ENCODE data around the gene BRD4.
A peak's percentile ranks its signal among the peaks of the same experiment; 100 is the strongest.

BRD4 gene

DNA sequence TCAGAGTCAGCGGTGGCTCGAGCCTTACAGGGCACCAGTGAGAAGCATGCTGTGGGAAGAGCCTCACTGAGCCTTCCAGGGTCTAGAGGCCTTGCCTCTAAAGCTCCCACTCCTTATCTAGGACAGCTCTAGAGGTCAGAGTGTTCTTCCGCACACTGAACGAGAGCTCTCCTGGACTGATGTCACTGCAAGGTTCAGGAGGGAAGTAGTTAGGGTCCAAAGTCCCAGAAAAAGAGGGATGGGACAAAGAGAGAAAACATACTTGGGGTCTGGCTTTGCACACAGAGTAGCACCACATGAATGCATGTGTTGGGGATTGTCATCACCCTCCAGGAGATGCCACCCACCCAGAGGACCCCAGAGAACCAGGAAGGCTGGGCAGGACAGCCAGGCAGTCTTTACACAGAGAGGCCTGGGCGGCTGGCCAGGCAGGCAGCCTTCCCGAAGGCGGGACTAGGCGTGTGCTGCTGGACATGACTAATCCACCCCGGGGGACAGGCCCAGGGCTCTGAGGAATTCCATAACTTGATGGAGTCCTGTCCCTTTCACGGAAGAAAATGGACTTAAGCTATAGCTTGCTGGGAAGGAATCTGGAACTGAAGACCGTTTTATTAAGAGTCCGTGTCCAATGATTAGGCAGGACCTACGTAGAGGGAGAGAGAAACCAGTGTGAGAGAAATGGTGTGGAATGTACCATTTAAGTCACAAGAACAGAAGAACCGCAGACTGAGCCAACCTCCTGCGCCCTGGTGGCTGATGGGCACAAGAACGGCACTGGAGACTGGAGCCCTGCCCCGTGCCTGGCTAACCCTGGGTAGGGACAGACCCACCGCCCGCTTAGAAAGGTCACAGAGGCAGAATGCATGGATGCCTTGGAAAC, 83.5 kb downstream of the BRD4 start:
- peak; percentile 59 for DNase-seq (ENCODE audit: low spot score)

DNA sequence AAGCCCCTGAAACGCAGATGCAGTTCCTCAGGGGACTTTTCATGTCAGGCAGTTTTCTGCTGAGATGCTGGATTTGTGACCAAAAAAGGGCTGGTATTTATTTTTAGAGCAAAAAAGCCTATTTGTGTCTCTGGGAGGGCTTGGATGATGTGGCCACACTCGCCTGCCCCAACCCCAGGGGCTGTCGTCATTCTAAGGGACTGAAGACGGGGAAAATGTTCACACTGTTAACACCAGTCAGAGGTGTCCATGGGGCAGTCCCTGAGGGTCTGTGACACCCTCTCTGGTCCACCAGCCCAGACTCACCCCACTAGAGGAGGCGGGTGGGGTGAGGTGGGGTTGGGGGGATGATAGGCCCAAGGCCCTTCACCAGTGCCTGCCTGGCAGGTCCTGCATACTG, 84.2 kb downstream of the BRD4 start:
- no peak for DNase-seq (ENCODE audit: low spot score)

DNA sequence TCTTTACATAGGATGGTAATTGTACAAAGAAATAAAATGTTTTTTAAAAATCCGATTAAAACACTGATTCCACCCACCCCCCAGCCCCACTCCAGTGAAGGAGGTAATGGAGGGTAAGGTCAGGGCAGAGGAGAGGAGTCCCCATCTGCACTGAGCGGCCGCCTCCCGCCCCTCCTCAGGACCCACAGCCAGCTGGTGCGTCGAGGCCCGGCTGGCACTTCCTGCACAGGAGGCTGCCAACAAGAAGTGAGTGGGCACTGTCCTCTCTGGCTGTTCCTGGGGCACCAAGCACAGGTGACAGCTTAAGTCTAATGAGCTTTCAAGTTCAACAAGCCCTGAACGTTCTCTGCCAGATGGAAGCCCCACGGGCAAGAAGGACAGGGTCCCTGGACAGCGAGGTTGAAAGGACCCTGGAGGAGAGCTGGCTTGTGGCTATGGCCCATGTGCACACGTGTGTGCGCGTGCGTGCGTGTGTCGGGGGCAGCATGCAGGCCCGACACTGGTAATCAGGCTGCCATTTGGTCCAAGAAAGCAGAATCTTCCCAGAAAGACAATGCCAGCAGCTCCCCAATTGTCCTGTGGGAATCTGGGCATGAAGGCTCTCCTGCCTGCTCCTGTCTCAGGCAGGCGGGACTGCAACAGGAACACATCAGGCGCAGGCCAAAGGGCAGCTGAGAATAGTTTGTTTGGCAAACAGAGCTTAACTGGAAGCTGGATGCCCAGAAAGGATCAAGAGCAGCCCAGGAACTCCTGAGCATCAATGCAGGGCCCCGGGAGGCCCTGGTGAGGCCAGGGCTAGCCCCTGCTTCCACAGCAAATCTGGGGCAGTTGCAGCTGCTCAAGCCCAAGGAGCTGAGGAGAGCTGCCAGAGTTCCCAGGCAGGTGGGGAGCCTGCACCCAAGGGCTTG, 85.0 kb downstream of the BRD4 start:
- DNase-seq (ENCODE audit: low spot score): no peak

GRCh38 chr19:15246198-15246481, 86.2 kb downstream of the BRD4 start:
- no peak for DNase-seq (ENCODE audit: low spot score)

DNA sequence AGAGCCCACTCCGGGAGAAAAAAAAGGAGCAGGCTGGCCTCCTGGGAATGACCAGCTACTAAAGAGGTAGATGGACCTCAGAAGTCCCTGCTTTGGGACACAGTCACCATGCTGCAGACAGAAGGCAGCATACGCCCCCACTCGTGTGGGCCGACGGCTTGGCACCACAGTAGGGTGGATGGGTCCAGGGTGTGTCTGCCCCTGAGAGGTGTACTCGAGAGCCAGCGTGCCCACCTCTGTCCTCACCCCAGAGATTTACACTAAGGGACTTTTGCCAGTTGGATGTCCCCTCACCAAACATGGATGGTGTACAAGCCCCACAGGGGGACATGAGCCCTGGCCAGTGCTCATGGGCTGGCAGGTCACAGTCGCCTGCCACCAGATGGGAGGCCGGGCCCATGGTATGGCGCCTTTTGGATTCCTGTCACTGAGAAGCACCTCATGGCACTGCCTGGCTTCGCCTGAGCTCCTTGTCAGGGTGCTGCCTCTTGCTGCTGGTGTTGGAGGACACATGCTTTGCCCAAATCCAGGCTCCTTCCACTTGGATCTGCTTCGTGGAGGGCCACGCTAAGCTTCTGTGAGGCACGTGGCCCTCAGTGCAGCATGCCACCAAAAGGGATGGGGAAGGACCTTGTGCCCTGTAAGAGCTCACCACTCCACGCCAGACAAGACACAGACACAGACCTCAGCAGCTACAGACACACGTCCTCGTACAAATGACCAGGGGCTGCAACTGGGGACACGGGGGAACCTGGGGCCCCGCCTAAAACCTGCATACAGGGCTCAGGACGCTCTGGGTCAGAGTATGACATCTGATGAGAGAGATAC, 86.8 kb downstream of the BRD4 start:
- no peak for DNase-seq (ENCODE audit: low spot score)

- DNase-seq (ENCODE audit: low spot score): no peak
These were observed 87.5 kb downstream of the BRD4 start for GRCh38 chr19:15244808-15245207.

GRCh38 chr19:15244106-15244803, 88.1 kb downstream of the BRD4 start:
- DNase-seq (ENCODE audit: low spot score): no peak

- DNase-seq (ENCODE audit: low spot score): no peak
These were observed 88.9 kb downstream of the BRD4 start for GRCh38 chr19:15243236-15243957.

- no peak for DNase-seq (ENCODE audit: low spot score)
These were observed 91.0 kb downstream of the BRD4 start for GRCh38 chr19:15241259-15241910.

DNA sequence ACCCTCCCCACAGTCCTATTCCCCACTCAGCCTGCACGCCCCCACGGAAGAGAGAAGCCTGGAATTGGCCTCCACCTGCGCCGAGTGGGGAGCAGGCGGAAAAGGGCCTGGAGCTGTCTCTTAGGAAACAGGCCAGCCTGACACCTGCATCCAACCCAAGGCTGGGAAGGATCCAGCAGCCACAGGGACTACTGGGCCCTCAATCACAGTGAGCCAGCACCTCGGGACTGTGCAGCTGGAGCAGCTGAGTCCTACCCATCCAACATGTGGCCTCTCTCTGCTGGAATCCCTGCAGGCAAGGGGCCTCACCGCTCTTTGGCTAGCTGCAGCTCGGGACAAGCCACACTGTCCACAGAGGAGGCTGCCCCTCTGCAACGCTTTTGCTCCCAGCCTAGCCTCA, 91.8 kb downstream of the BRD4 start:
- no peak for DNase-seq (ENCODE audit: low spot score)

DNA sequence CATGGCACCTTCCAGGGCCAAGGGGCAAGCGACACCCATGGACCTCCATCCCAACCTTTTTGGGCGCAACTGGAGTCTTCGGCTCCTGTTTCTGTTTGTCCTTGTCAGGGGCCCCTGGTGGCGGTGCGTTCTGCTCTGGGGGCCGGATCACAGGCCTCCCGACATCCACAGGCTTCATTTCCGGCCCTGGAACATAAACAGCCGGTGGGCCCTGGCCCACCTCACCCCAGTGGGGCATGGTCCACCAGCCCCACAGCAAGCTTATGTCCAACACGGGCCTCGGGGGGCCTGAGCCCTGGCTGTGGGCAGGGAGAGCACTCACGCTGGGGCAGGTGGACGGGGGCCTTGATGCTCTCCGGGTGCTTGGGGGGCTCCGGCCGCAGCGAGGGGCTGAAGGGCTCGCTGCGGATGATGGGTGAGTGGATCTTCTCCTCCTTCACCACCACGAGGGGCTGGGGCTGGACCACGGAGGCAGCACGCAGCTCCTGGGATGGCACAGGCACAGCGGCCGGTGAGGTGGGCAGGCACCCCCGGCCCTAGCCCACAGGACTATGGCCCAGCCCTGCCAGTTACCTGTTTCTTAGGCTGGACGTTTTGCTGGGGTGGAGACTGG, 92.9 kb downstream of the BRD4 start:
- DNase-seq (ENCODE audit: low spot score): no peak

DNA sequence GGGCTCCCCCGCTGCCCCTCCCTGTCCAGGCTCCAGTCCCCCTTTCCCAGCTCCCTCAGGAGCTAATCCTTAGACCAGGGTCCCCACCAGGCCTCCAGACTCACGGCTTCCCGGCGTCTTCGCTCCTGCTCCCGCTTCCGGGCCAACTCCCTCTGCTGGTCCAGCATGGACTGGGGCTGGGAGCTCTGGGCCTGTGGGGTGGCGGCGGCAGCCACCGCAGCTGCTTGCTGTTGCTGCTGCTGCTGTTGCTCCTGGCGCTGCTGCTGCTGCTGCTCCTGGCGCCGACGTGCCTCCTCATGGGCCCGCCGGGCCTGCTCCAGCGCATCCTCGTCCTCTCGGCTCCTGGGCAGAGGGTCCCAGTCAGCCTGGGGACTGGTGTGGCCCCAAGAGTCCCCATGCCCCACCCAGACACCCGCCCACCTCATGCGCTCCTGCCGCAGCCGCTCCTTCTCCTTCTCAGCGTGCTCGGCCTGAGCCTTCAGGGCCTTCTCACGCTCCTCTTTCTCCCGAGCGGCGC, 93.6 kb downstream of the BRD4 start:
- DNase-seq (ENCODE audit: low spot score): no peak

- DNase-seq (ENCODE audit: low spot score): no peak
These were observed 94.3 kb downstream of the BRD4 start for GRCh38 chr19:15237759-15238638.

DNA sequence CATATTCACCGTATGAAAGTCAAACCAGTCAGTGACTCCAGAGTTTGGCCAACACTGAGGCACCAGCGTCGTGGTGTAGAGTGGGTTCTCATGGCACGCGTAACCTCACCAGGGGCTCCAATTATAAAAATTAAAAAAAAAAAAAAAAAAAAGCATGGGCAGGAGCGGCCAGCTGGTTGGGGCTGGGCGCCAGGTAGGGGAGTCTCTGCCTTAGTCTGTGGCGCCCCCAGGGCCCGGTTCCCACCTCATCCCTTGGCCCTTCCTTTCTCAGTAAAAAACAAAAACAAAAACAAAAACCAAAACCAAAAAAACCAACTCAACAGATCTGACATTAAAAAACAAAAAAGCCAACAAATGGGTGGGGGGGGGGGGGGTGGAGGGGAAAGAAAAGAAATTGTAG, 95.5 kb downstream of the BRD4 start:
- DNase-seq (ENCODE audit: low spot score): no peak

- no peak for DNase-seq (ENCODE audit: low spot score)
These were observed 96.6 kb downstream of the BRD4 start for GRCh38 chr19:15235781-15236180.

- no peak for DNase-seq (ENCODE audit: low spot score)
These were observed 97.8 kb downstream of the BRD4 start for GRCh38 chr19:15234431-15235130.

- DNase-seq (ENCODE audit: low spot score): no peak
These were observed 101.1 kb downstream of the BRD4 start for GRCh38 chr19:15231271-15231670.

- DNase-seq (ENCODE audit: low spot score): no peak
These were observed 105.1 kb downstream of the BRD4 start for GRCh38 chr19:15227261-15227660.
